Ascending aorta (tissue), 2 donors: ENCODE measurements around the gene EFTUD2. TPM values are rescaled to one million over a fixed set of nuclear protein-coding genes. Genes with fewer than 3 reads are reported as not detected.

Experiments used
- DNase-seq, 2 donors: peaks; one replicate each; pipeline ENCODE4 v3.0.0-alpha.2; 2019; ENCODE audit warnings: low spot score in 2 of 2
- H3K27ac ChIP-seq, 2 donors: fragments of 200-600 bp; sonication (generic); one replicate each; pipeline ENCODE4 v1.5.1; 2016 to 2017; ENCODE audit warnings: mild to moderate bottlenecking in 1 of 2
- H3K27me3 ChIP-seq: fragments of 200-600 bp; sonication (generic); one replicate; pipeline ENCODE4 v1.5.1; 2017
- H3K36me3 ChIP-seq, 2 donors: fragments of 200-600 bp; sonication (generic); one replicate each; pipeline ENCODE4 v1.5.1; 2016
- H3K4me1 ChIP-seq, 2 donors: fragments of 200-600 bp; sonication (generic); one replicate each; pipeline ENCODE4 v1.5.1; 2016 to 2017; ENCODE audit warnings: mild to moderate bottlenecking in 1 of 2
- H3K4me3 ChIP-seq, 2 donors: fragments of 200-600 bp; sonication (generic); one replicate each; pipeline ENCODE4 v1.5.1; 2016 to 2017; ENCODE audit warnings: mild to moderate bottlenecking in 1 of 2
- H3K9me3 ChIP-seq, 2 donors: fragments of 200-600 bp; sonication (generic); one replicate each; pipeline ENCODE4 v1.5.1; 2016
- intact Hi-C: fragments of 100-400 bp; cut with DNase I; formaldehyde crosslinking; loops from one replicate; pipeline ENCODE4 v1.15.1; 2023
- total RNA-seq: library from RNA; depleted of rRNA; stranded (reverse); fragments of >200 nt; gene quantifications from one replicate; pipeline ENCODE4 v1.1.0, GENCODE V29; 2016
- TF ChIP-seq, protein P1 (sequence below), 3 experiments: fragments of 200-600 bp in 2 of 3; fragments of 450-650 bp in 1 of 3; sonication (generic) in 2 of 3; IDR thresholded peaks; one replicate each; pipeline ENCODE4 v1.5.1; 2016 to 2019; ENCODE audit warnings: antibody characterized with exemption in 3 of 3, mild to moderate bottlenecking in 1 of 3, moderate library complexity in 1 of 3

EFTUD2 gene
- total RNA-seq, 1 donor from 2014 or later = 126 TPM

- H3K27me3 ChIP-seq = no peaks in the 10 kb centered on the region
- intact Hi-C loops = no loop called here
- peaks cover 91 to 99% of the 10 kb centered on the region in 2 donors for H3K36me3 ChIP-seq
Observed at GRCh38 chr17:44859701-44860100, 39.5 kb downstream of the EFTUD2 start.

GRCh38 chr17:44854192-44854591 is 45.1 kb downstream of the EFTUD2 start:
- DNase-seq = no peak
- Histone ChIP-seq H3K36me3 (peaks cover 67 to 90% of the 10 kb centered on the region in 2 donors), H3K9me3 (no peaks in the 10 kb centered on the region), H3K4me1 (no peaks in the 10 kb centered on the region), H3K27me3 (no peaks in the 10 kb centered on the region), H3K27ac (no peak overlapping the region), H3K4me3 (no peak overlapping the region)
- intact Hi-C loops = no loop called here
- TF ChIP-seq, protein P1, sequence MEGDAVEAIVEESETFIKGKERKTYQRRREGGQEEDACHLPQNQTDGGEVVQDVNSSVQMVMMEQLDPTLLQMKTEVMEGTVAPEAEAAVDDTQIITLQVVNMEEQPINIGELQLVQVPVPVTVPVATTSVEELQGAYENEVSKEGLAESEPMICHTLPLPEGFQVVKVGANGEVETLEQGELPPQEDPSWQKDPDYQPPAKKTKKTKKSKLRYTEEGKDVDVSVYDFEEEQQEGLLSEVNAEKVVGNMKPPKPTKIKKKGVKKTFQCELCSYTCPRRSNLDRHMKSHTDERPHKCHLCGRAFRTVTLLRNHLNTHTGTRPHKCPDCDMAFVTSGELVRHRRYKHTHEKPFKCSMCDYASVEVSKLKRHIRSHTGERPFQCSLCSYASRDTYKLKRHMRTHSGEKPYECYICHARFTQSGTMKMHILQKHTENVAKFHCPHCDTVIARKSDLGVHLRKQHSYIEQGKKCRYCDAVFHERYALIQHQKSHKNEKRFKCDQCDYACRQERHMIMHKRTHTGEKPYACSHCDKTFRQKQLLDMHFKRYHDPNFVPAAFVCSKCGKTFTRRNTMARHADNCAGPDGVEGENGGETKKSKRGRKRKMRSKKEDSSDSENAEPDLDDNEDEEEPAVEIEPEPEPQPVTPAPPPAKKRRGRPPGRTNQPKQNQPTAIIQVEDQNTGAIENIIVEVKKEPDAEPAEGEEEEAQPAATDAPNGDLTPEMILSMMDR (IDR thresholded peaks at IDR 0.05) = no peak

More at GRCh38 chr17:44859701-44860100, 39.5 kb downstream of the EFTUD2 start:
- TF ChIP-seq, protein P1 (IDR thresholded peaks at IDR 0.05) = no peak
- DNase-seq = no peak
- no peak overlapping the region for H3K27ac ChIP-seq
- H3K9me3 ChIP-seq = no peaks in the 10 kb centered on the region
- no peaks in the 10 kb centered on the region for H3K4me1 ChIP-seq
- no peak overlapping the region for H3K4me3 ChIP-seq

GRCh38 chr17:44850612-44851011 is 48.6 kb downstream of the EFTUD2 start:
- no peak for DNase-seq
- no peaks in the 10 kb centered on the region for H3K9me3 ChIP-seq
- TF ChIP-seq, protein P1 (IDR thresholded peaks at IDR 0.05) = no peak
- H3K36me3 ChIP-seq = peaks cover 36 to 54% of the 10 kb centered on the region in 2 donors
- no peak overlapping the region for H3K4me3 ChIP-seq
- H3K27ac ChIP-seq = no peak overlapping the region
- no peaks in the 10 kb centered on the region for H3K27me3 ChIP-seq
- intact Hi-C loops = no loop called here
- H3K4me1 ChIP-seq = no peaks in the 10 kb centered on the region

DNA sequence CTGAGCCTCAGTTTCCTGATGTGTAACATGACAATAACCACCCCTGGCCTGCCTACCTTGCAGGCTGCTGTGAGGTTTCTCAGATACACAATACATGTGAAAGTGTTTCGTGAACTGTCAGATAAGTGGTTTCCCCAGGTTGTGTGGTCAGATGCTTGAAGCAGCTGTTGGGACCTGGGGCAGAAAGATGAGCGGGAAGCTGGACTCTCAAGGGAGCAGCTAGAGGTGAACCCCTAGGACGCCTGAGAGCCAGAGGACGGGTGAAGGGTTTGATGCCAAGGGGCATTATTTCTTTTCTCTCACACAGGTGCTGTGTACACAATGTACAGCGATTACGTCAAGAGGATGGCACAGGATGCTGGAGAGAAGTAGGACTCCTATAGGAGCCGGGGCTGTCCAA is 49.2 kb downstream of the EFTUD2 start:
- H3K9me3 ChIP-seq = no peaks in the 10 kb centered on the region
- no peak for DNase-seq
- H3K4me1 ChIP-seq = no peaks in the 10 kb centered on the region
- intact Hi-C loops = no loop called here
- TF ChIP-seq, protein P1 (IDR thresholded peaks at IDR 0.05) = no peak
- peaks cover 30 to 48% of the 10 kb centered on the region in 2 donors for H3K36me3 ChIP-seq
- H3K4me3 ChIP-seq = no peak overlapping the region
- no peaks in the 10 kb centered on the region for H3K27me3 ChIP-seq
- H3K27ac ChIP-seq = no peak overlapping the region

- intact Hi-C loops = no loop called here
- DNase-seq = no peak
- no peak overlapping the region for H3K4me3 ChIP-seq
- no peak overlapping the region for H3K27ac ChIP-seq
- TF ChIP-seq, protein P1 (IDR thresholded peaks at IDR 0.05) = no peak
- H3K4me1 ChIP-seq = no peaks in the 10 kb centered on the region
- H3K36me3 ChIP-seq = peaks cover 20 to 38% of the 10 kb centered on the region in 2 donors
- no peaks in the 10 kb centered on the region for H3K27me3 ChIP-seq
- H3K9me3 ChIP-seq = no peaks in the 10 kb centered on the region
Observed at GRCh38 chr17:44848961-44849489, 50.2 kb downstream of the EFTUD2 start.
